ENCODE measurements around the gene GPD2.

The GPD2 gene

DNA sequence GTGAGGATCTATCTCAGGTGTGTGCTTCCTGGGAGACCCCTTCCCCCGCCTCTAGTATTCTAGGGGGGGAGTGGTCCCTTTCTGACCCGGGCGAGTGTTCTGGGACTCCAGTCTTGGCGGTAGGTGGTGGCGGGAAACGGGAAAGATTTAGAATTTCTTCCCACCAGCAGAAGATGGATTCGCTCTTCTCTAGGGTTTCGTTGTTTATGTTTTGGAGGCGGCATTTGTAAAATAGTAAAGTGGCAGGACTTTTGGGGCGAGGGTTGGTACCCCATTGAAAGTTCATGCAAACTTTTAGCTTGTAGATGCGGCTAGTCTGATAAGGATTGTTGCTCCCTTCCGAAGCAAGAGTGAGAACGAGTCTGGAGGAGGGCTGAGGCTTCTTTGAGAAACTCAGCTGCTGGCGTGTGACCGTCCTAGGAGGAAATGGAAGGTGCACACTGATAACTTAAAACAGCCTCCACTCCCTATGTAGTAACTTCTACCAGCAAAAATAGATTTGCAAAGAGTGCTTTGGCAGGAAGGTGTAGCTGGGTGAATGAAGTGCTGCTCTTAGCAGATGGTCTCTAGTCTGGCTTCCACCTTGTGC lies 412 bp downstream of the GPD2 start:
- ATAC-seq: peak in 1 of 2 donors; percentile 16

DNA sequence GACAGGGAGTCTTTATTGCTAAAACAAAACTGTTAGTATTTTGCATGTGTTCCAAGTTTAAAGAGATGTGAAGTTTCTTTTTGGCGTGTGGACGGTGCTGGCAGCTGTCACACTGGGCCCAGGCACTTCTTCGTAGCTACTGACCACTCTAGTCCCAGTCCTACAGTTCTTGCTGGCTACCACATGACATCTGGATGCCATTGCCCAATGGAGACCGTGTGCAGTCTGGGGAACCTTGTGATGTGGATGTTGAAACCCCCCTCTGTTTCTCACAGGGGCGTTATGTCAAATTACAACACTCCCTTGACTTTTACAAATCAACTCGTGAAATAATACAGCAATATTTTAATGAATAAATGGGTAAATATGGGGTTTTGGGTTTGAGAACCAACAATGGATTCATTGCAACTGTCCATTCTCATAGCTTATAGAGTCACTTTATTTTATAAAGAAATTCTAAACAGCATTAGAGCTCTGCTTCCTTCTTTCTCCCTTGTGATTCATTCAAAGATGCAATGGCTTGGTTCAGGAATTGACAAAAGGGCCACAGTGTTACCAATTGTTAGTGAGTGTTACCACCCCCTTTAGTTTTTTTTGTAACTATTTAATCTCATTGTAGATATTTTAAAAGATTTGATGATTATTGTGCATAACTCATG lies 1.2 kb downstream of the GPD2 start:
- ATAC-seq: no peak

DNA sequence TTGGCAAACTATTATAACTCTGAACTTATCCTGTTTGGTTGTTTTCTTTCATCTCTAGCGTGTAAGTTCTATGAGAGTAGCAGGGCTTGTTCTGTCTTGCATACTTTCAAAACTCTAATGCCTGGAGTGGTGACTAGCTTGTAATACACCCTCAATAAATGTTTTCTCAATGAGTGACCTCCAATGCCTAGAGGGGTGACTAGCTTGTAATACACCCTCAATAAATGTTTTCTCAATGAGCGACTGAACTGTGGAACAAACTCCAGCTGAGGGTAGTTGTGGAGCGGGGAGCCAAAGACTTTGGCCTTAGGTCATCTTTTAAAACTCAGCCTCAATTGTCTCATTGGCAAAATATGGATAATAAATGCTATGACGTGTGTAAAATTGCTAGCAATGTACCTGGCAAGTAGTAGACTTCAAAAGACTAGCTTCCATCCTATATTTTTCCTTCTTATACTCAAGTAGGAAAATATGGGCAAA lies 1.8 kb downstream of the GPD2 start:
- no peak for ATAC-seq

DNA sequence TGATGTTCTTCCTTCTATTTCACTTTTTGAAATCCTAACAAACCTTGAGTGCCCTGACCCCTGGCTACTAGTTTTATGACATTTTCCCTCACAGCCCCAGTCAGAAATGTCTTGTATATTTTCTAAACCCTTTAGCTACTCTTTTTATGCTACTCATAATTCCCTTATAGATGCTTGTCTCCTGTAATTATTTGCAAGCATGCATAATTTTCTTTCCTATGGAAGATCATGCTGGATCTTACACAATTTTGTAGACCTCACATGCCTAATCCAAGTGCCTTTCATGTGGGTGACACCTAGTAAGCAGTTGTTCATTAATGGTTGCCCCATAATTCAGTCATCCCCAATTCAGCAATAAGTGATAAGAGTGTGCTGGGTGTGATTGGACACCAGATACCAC lies 6.9 kb downstream of the GPD2 start:
- ATAC-seq: no peak

DNA sequence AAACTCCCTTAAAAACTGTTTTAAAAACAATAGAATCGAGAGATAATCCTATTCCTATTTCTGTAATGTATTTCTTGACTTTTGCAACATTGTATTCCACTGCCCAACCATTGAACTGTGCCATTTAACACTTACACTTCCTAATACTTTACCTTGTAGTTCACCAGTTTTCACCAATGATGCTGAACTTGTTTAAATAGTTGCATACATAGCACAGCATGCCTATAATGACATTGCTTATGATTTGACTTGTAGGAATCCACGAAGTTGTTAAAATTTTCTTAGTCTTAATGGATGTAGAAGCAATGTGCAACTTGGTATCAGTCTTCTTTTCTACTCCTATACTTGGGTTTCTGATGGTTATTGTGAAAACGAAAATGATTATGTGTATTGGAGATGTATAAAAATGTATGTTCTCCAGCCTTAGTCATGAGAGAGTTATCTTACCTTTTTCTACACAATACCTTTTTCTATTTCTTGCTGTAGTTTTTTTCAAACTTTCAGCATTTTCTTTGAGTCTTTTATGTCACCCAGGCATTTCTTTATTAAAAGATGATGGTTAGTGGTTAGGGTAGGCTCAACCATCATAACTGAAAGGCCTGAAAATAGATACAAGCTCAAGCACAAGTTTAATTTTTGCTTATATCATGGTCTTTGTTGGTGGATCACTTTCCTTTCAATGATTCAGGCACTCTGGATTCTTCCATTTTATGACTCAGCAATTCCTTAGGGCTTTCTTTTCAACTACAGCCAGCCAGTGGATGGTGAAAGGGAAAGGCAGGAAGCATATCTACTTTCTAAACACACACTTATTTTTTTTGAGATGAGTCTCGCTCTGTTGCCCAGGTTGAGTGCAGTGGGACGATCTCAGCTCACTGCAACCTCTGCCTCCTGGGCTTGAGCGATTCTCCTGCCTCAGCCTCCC lies 9.4 kb downstream of the GPD2 start:
- ATAC-seq: no peak

DNA sequence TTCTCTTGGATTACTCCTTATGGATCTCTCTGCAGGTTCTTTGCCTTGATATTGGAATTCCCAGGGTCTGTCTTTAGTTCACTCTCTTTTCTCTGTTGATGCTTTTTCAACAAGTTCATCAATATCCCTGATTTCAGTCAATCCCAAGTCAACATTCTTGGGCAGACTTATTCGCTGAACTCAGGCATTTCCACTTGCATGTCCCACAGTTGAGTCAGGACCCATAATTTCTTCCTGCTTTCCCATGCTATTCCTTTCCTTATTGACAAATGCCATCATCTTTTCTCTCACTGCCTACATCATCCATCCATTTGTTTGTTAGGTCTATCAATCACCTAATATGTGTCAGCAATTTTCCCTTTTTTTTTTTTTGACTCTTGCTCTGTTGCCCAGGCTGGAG lies 11.6 kb downstream of the GPD2 start:
- no peak for ATAC-seq

DNA sequence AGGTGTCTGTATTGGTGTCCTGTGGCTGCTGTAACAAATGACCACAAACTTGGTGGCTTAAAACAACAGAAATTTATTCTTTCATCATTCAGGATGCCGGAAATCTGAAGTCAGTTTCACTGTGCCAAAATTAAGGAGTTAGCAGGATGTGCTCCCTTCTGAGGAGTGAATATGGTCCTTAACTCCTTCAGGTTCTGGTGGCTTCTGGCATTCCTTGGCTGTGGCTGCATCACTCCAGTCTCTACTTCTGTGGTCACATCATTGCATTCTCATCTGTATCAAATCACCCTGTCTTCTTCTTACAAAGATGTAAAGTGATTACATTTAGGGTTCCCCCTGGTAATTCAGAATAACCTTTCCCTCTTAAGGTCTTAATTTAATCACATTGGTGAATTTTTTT lies 12.6 kb downstream of the GPD2 start:
- ATAC-seq: no peak

DNA sequence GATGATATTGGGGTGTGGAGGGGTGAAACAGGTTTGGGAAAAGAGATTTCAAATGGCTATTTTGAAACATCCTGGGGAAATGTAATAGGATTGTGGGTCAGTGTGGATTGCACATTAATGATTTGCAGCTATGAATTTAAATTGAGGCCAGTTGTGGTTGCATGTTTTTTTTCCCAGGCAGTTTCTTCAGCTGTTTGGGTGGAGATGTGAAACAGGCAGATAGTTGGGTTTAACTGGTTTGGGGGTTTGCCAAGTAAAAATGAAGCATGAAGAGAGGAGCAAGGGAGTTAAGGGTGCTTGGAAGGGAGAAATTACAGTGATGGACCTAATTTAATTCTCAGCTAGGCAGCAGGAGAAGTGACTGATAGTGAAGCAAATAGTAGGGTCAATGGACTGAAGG lies 16.8 kb downstream of the GPD2 start:
- no peak for ATAC-seq

DNA sequence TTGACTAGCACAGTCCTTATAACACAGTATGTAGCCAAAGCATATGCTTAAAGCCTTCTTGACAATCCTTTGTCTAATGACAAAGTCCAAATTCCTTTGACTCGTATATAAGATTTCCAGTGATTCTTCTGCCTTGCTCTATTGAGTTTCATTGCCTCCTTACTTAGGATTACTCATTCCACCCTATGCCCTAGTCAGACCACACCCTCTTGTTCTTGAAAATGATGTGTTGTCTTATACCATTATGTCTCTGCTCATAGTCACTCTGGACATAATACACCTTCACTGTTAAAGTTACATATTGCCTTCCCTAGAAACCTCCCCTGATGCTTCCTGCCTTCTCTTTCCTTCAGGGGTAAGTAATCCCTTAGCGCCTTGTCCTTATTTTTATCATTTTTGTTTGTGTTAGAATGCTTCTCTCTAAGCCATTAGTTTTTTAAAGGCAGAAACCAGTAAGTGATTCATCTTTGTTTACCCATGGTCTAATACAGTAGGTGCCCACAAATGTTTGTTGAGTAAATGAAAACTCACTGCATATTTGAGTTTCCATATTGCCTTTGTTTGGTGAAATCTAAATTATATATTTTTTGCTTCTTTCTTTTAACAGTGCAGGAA lies 19.3 kb downstream of the GPD2 start:
- ATAC-seq: peak; percentile 65 to 76

DNA sequence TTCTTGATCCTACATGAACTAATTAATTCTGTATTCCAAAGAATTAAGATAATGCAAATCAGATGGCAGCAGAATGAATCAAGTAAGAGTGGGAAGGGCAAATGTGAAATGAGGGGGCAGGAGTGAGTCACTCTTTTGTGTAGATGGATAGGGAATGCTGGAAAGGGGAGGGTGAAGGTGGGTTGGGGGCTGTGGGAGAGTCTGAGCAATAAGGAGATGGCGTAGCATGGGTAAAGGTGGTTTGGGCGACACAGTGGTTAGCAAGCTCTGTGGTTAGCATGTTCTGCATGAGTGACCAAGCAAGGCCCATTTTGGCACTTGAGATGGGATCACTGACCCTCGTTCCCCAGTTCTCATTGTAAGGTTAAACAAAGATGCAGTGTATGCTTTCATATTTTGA lies 20.4 kb downstream of the GPD2 start:
- no peak for ATAC-seq

DNA sequence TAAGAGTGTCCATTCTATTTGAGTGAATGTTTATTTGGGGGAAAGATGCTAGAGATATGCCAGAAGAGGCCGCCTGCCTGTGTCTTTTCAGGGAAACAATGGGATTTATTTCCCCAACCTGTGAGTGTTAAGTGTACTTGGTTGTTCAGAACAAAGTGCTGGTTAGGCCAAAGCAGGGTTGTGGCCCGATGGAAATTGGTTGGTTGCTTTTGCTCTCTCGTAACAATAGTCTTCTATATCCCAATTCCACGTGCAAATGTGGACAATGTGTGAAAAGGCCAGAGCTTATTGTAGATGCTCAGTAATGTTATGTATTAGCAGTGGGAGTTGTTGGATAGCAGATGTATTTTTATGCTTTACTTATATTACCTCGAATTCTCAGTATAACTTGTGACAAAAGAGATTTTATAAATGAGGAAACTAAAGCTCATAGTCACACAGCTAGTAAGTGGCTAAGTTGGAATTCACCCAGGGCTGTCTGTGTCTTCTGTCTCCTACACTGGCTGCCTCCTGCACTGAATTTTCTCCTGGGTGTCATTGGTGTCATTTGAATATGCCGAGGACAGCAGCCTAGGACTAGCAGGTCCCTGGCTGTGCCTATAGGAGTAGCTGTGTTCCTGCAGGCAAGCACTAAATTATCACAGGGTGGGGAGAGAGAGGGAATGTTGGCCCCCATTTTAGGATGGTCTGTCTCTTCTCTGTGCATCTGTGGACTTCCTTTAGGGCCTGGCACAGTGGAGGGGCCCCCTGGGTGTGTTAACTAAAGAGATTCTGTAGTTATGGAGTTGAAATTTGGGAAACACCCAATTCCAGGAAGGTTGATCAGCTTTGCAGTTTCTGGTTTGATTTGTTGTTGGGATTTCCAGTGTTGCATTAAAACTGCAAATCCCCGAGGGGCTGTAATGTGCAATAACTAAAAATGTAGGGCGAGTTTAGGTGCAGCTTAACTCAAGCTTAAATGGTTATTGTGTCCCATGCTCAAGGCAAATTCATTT lies 21.6 kb downstream of the GPD2 start:
- ATAC-seq: no peak

DNA sequence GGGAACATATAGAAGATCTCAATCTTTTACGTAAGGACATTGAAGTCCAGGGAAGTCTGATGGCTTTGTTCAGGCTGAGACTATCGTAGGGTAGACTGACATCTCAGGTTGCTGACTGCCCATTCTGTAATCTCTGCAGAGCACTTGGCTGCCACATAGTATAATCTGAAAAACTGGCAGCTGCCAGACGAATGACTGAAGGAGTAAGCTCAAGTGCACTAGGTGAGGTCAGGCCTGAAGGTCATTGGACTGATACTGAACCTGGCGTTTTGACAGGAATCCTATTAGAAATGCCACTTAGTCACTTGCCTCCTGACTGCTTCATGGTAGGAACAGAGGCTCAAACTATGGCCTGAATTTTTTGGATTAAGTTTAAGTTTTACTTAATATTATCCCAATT lies 23.5 kb downstream of the GPD2 start:
- ATAC-seq: no peak

DNA sequence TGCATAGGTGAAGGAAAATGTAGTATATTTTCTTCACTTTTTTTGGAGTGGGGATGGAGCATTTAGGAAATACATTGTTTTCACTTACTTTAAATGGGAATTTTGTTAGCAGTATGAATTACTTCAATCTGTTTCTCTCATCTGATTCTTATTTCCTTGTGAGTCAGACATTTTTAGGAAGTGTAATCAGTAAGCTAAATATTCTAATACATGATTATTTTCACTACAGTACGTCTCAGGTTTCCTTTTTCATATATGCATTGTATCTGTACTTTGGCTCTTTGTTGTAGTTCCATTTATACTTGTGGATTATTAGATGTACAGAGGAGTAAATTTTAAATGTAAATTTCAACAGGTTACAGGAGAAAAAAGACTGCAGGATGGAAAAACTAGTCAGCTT lies 27.9 kb downstream of the GPD2 start:
- ATAC-seq: no peak

DNA sequence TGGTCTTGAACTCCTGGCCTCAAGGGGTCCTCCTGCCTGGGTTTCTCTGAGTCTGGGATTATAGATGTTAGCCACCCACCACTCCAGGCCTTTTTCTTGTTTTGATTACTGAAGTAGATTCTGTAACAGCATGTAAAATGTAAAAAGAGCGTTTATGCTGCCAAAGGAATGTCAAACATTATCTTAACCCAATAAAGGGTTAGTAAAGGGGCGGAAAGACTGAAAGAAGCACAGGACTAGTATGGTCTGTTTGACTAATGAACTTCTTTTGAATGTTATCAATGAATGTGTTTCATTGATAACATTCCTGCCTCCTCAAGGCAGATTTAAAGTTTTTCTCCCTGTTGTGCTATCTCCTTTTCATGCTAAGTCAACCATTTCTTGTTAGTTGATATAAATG lies 29.4 kb downstream of the GPD2 start:
- no peak for ATAC-seq

DNA sequence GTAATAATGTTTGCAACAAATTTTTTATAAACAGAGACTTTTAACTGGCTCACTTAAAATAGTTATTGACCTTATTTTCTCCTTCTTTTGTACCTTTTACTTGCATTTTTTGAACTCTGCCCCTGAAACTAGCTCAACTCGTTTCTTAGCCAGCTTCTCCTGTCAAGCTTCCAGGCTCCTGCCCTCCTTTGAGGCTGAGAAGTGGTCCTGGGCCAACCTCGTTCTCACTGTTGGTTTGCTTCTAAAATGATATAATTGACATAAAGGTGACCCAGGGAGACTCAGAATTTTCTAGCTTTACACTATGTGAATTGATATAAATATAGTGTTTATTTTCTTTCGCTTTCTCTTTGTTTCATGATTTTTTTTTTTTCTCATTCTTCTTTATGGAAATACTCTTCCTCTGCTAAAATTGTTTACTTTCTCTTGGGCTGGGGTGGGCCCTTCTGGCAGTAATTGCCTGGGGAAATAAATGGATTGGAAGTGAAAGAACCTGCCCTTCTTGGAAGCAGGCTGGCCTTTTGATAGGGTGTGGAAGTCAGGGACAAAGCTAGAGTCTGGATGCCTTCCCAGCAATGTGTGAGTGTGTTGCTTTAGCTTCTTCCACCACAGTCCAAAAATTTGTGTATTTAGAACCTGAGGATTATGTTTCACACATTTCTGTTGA lies 30.7 kb downstream of the GPD2 start:
- no peak for ATAC-seq

DNA sequence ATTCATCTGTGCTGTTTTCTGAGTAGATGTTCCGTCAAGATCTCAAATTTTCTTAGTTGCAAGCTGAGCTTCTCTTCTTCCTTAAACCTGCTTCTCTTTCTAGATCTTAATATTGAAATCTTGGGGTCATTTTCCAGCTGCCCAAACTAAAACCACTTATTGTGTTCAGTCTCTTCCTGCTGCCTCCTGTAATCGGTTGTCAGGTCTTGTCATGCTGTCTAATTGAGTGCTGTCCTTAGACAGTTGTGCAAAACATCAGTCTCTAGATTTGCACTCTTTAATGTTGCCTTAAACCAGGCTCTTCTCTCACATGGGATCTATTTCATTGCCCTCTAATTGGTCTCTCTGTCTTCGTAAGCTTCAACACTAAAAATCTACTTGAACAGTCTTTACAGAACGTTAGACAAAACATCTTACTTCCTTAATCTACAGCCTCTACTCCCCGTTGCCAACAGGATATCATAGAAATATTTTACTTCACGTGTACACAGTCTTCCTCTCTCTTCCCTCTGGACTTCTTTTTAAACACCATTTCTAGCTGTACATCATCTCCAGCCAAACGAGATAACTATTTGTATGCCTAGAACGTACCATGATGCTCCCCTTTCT lies 34.9 kb downstream of the GPD2 start:
- no peak for ATAC-seq

DNA sequence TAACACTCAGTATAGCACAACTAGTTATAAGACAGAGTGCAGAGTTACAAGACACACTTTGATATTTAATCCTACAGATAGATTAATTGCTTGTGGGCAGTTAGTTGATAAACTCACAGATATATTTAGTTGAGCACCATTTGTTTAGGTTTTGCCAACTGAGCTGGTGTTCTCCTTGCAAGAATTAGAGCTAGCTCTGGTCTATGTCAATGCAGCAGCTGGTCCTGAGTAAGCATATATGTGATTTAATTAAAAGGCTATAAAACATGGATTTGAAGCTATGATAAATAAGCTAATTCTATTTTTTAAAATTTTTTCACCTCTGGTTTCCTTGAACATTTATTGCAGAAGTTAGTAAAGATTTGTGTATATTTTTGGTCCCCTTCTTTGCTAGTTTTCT lies 35.6 kb downstream of the GPD2 start:
- no peak for ATAC-seq

DNA sequence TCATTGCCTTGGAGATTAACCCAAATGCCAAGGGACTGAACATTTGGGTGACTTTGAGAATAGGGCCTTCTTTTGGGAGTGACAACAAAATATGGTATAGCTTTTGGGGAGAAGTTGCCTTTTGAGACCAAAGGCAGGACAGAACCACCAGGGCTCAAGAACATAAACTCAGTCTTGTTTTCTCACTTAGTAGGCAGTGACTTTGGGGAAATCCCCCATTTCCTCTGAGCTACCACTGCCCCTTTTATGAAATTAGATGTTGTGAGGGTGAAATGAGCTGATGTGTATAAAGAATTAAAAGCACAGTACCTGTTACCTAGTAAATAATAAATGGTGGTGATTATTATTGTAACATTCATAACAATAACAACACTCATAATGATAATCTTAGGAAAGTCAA lies 36.5 kb downstream of the GPD2 start:
- peak; percentile 76 to 87 for ATAC-seq

DNA sequence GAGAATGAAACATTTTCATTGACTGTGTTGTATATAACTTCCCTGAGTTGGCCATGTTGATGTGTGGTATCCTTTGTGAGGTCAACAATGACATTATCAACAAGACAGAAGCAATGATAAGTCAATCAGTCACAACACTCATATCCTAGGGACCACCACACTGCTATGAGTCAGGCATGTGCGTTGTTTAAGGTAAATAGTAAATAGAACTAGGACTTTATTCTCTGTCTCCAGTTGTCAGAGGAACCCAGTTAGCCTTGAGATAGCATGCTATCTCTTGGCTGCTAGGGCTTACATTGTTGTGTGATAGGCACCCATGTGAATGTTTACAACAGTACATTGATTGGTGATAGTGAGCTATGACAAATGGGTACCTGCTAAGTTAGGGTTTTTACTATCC lies 37.3 kb downstream of the GPD2 start:
- ATAC-seq: peak; percentile 22 to 47

DNA sequence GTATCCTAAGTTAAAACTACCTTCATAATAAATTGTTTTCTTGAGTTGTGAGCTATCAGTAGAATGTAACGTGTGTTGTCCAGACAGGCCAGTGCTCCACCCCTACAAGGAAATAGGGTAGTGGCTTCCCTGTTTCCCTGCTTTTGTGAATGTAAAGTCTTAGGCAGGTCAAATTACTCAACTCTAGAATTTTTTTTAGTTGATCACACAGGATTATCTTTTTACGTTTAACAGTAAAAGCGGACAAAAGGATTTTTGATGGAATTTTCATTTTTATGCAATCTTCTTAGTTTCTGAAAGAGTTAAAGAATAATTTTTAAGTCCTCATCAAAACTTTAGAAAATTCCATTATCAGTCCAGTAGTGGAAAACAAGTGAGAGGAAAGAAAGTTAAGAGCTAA lies 38.2 kb downstream of the GPD2 start:
- ATAC-seq: no peak
